Tibial nerve (tissue), 4 donors: ENCODE measurements around the gene ARL17B. TPM values are rescaled to one million over a fixed set of nuclear protein-coding genes. Genes with fewer than 3 reads are reported as not detected.
"Not testable (repeated sequence)": the region's sequence is repeated elsewhere in the genome, so short reads cannot be mapped to it uniquely, and the experiment has no call there.

Source experiments
- DNase-seq, 2 donors: peaks; one replicate each; pipeline ENCODE4 v3.0.0-alpha.2; 2019; ENCODE audit warnings: low spot score in 2 of 2
- H3K27ac ChIP-seq, 4 donors: fragments of 200-600 bp; sonication (generic) in 3 of 4; one replicate each; pipeline ENCODE4 v1.5.1; 2017 to 2019; ENCODE audit warnings: mild to moderate bottlenecking in 1 of 4
- H3K27me3 ChIP-seq, 2 donors: fragments of 200-600 bp; sonication (generic) in 1 of 2; one replicate each; pipeline versions ENCODE4 v1.5.1 to v1.6.0; 2017 to 2019
- H3K36me3 ChIP-seq, 3 donors: fragments of 200-600 bp; sonication (generic); one replicate each; pipeline ENCODE4 v1.5.1; 2018 to 2019
- H3K4me1 ChIP-seq, 4 donors: fragments of 200-600 bp; sonication (generic) in 3 of 4; one replicate each; pipeline ENCODE4 v1.5.1; 2017 to 2019
- H3K4me3 ChIP-seq, 4 donors: fragments of 200-600 bp; sonication (generic) in 3 of 4; one replicate each; pipeline ENCODE4 v1.5.1; 2017 to 2019; ENCODE audit warnings: mild to moderate bottlenecking in 1 of 4, moderate library complexity in 1 of 4
- H3K9me3 ChIP-seq, 4 donors: fragments of 200-600 bp; sonication (generic) in 3 of 4; one replicate each; pipeline ENCODE4 v1.5.1; 2017 to 2019
- WGBS, 2 donors: methylation state at CpG; one replicate each; pipeline ENCODE4 v1.1.5; 2018; 5-methylcytosine and 5-hydroxymethylcytosine counted together
- total RNA-seq, 4 donors: library from RNA; depleted of rRNA; stranded (reverse); fragments of >200 nt; gene quantifications; one replicate each; pipeline ENCODE4 v1.1.0, GENCODE V29; 2016

Gene ARL17B
- total RNA-seq: 10 to 100 TPM in 3 of 4 donors, 1 to 10 TPM in 1; 2.1 to 27.8 (median 11.8) TPM

DNA sequence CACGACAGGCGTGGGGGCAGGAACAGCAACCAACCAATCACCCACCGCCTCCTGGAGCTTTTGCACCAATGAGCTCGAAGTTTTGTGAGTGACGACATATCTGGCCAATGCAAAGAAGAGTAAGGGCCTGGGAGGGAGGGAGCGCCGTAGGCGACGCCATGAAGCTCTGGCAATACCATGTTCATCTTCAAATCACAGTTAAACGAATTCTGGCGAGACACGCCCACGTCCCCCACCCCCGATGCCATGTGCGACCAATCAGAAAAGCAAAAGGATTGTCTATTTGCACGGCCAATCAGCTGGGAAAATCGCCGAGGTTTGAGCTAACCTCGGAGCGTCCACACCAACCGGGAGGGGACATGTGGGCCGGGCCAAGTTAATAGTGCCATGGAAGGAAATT, at the start of gene ARL17B:
Gene ARL17B, minus strand, starts transcription at position 12 of the 400 bp plus-strand sequence. CDS start 3,369 bp downstream, outside the sequence.
- not testable (repeated sequence) for H3K4me1 ChIP-seq, H3K36me3 ChIP-seq, H3K27me3 ChIP-seq, H3K9me3 ChIP-seq, H3K27ac ChIP-seq
- no CpG with 5 or more reads among the region's 22 CpGs for WGBS, 2 donors
- peak within 1 kb of the TSS in 2 of 4 donors; percentile 15 to 27 for H3K4me3 ChIP-seq
- peak; percentile 83 to 95 for DNase-seq

DNA sequence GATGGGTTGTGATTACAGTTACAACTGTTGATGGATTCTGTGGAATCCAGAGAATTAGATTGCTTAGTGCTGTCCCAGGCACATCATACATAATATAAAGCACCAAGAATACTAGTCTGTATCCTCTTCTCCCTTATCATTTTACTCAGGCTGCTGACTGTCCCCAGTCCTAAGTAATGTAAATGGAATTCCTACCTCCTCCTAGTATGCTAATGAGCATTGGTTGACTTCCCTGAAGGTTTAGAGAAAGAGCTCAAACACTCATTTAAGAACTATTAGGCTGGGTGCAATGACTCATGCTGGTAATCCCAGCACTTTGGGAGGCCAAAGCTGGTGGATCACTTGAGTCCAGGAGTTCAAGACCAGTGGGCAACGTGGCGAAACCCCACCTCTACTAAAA, 48.3 kb upstream of the ARL17B start:
- not testable (repeated sequence) for H3K9me3 ChIP-seq, H3K27ac ChIP-seq, DNase-seq, H3K4me3 ChIP-seq, H3K36me3 ChIP-seq, H3K27me3 ChIP-seq, H3K4me1 ChIP-seq
- no CpG with 5 or more reads among the region's 2 CpGs for WGBS, 2 donors

DNA sequence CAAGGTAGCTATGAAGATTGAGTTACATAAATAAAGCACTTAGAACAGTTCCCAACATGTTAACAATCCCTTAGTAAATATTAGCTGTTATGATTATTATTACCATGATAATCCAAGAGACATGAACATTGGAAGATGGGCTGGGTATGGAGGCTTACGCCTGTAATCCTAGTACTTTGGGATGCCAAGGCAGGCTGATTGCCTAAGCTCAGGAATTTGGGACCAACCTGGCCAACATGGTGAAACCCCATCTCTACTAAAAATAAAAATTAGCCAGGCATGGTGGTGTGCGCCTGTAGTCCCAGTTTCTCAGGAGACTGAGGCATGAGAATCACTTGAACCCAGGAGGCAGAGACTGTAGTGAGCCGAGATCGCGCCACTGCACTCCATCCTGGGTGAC, 45.6 kb upstream of the ARL17B start:
- not testable (repeated sequence) for H3K27me3 ChIP-seq, H3K9me3 ChIP-seq, DNase-seq, H3K4me1 ChIP-seq, H3K36me3 ChIP-seq, H3K4me3 ChIP-seq, H3K27ac ChIP-seq
- no CpG with 5 or more reads among the region's 5 CpGs for WGBS, 2 donors

- DNase-seq, H3K27me3 ChIP-seq, H3K36me3 ChIP-seq, H3K9me3 ChIP-seq, H3K4me3 ChIP-seq, H3K27ac ChIP-seq, H3K4me1 ChIP-seq: not testable (repeated sequence)
- 80% methylated on average over 1 of the region's 2 CpGs; no CpG with 5 or more reads in 1 of the 2 donors for WGBS, 2 donors
These were observed 39.6 kb upstream of the ARL17B start for GRCh38 chr17:46401033-46401787.

GRCh38 chr17:46400543-46400942, 39.0 kb upstream of the ARL17B start:
- not testable (repeated sequence) for H3K27me3 ChIP-seq, H3K9me3 ChIP-seq, H3K36me3 ChIP-seq, H3K4me1 ChIP-seq, H3K27ac ChIP-seq, H3K4me3 ChIP-seq, DNase-seq
- WGBS, 2 donors: 0% methylated on average over 1 of the region's 3 CpGs; no CpG with 5 or more reads in 1 of the 2 donors

- not testable (repeated sequence) for DNase-seq, H3K4me1 ChIP-seq
- WGBS, 2 donors: no CpG with 5 or more reads among the region's 9 CpGs
These were observed 38.4 kb upstream of the ARL17B start for GRCh38 chr17:46399993-46400392.

DNA sequence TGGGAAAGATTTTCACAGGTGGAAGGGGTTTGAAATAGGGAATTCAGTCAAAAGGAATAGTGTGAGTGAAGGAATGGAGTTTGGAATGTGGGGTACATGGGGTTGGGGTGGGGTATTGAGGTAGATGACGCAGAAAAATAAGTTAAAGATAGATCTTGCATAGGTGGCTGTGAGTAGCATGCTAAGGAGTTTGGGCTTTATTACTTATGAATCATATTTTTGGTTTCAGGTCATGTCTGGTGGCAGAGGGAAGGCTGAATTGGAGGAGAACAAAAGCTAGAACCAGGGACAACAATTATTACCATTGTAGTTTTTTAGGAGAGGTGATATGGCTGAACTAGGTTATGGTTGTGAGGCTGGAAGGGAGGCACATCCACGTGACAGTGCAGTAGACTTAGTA, 34.7 kb upstream of the ARL17B start:
- not testable (repeated sequence) for H3K36me3 ChIP-seq, H3K27ac ChIP-seq, H3K9me3 ChIP-seq, DNase-seq, H3K27me3 ChIP-seq, H3K4me1 ChIP-seq, H3K4me3 ChIP-seq
- WGBS, 2 donors: 69 to 92% methylated on average over 1 of the region's 2 CpGs

More at GRCh38 chr17:46399993-46400392, 38.4 kb upstream of the ARL17B start:
- H3K27ac ChIP-seq, H3K27me3 ChIP-seq, H3K9me3 ChIP-seq, H3K4me3 ChIP-seq, H3K36me3 ChIP-seq: not testable (repeated sequence)

GRCh38 chr17:46393702-46394101, 32.1 kb upstream of the ARL17B start:
- DNase-seq, H3K4me1 ChIP-seq, H3K27ac ChIP-seq, H3K36me3 ChIP-seq, H3K9me3 ChIP-seq, H3K4me3 ChIP-seq, H3K27me3 ChIP-seq: not testable (repeated sequence)
- WGBS, 2 donors: 80 to 100% methylated on average over 1 of the region's 2 CpGs

- H3K36me3 ChIP-seq, H3K4me1 ChIP-seq, H3K9me3 ChIP-seq, H3K27ac ChIP-seq, DNase-seq, H3K27me3 ChIP-seq, H3K4me3 ChIP-seq: not testable (repeated sequence)
These were observed 23.9 kb upstream of the ARL17B start for GRCh38 chr17:46385491-46385890.

DNA sequence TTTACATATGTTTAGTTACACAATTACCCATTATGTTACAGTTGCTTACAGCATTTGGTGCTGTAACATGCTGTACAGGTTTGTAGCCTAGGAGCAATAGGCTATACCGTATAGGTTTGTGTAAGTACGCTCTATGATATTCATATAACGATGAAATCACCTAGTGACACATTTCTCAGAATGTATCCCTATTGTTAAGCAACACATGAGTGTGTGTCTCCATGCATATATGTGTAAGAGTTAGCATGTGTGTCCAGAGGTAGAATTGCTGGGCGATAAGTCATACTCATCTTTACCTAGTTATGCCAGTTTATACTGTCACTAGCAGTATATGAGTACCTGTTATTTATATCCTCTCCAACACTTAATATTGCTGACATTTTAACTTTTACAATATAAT, 21.6 kb upstream of the ARL17B start:
- not testable (repeated sequence) for H3K4me1 ChIP-seq, H3K27ac ChIP-seq, H3K4me3 ChIP-seq, H3K9me3 ChIP-seq, H3K27me3 ChIP-seq, DNase-seq, H3K36me3 ChIP-seq
- WGBS, 2 donors: 95 to 100% methylated on average over 3 of the region's 4 CpGs

GRCh38 chr17:46373418-46373817, 11.9 kb upstream of the ARL17B start:
- H3K9me3 ChIP-seq, DNase-seq, H3K27ac ChIP-seq, H3K36me3 ChIP-seq, H3K4me1 ChIP-seq, H3K4me3 ChIP-seq, H3K27me3 ChIP-seq: not testable (repeated sequence)
- WGBS, 2 donors: no CpG with 5 or more reads among the region's 7 CpGs

DNA sequence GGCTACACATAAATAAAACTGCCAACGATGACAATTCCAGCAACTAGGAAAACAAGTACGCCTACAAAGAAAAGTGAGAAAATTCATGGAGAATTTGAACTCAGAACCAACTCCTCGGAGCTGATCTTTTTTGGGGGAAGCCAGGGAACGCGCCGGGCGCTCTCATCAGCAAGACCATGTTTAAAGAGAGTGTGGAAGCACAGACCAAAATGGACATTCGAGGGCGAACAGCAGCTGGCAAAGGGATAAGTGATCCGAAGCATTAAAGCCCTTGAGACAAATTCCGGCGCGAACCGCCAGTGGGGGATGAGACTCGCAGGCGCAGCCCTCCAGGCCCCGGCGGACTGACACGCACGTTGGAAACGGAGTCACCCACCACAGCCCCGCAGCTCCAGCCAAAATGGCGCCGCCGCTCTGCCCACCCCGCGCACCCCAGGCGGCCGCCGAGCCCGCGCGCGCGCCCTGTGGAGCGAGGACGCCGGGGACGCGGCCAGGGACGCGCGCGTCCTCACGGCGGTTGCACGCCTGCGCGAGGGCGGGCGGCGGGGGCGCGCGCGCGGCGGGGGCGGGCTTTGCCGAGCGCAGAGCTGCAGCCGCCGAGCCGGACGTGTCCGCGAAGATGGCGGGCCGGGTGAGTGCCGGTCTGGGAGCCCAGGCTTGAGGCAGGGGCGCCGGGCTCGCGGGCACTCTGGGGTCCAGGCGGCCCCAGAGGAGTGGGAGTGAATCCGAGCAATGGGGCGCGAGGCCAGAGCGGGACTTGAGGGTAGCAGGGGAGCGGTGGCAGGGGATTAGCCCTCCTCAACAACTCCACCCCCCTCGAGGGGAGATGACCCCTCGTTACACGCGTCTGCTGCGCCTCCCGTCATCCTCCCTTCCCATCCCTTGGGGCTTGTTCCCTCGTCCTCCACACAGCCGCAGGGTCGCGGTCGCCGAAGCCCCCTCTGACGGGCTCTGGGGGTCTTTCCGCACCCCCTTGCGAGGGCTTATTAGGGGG, 11.0 kb upstream of the ARL17B start:
- not testable (repeated sequence) for H3K27me3 ChIP-seq, H3K36me3 ChIP-seq, H3K27ac ChIP-seq, H3K4me1 ChIP-seq, DNase-seq, H3K9me3 ChIP-seq, H3K4me3 ChIP-seq
- no CpG with 5 or more reads among the region's 95 CpGs for whole genome bisulfite sequencing, 2 donors

GRCh38 chr17:46367520-46367919, 6.0 kb upstream of the ARL17B start:
- H3K36me3 ChIP-seq, H3K27me3 ChIP-seq, H3K4me1 ChIP-seq, H3K27ac ChIP-seq, H3K4me3 ChIP-seq, H3K9me3 ChIP-seq, DNase-seq: not testable (repeated sequence)
- WGBS, 2 donors: no CpG with 5 or more reads among the region's 3 CpGs
